ENCODE data around the gene RFX4.

RFX4 gene

DNA sequence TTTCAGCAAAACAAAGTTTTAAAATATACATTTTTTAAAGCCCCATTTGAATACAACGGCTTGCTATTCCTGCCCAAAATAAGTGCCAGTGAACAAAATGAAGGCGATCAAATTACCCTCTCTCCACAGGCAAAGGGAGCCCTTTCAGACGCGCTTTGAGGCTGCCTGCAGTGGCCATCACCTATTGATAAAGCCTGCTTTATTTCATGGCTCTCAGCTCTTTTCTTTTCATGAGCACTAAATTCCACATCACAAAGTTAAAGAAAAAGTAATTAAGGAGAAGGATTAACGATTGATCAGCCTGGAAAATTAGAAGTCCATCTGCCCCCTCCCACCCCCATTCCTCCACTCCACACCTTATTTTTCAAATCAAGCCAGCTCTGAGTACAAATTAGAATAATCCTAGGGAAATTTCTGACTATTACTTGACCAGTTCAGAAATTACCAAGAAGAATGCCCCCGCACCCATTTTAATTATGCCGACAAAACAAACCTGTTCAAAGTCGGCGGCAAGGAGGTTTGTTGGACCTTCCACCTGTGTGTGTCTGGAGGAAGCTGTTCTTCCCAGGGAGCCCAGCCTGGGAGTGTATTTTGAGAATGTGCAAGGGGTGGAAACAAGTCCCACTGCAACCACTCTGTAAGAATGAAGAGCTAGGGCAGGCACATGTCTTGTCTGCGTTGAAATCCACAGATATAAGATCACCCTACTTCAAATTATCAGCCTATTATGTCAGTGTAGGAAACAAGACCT, 127.5 kb downstream of the RFX4 start:
- TF ChIP-seq GATA3 (IDR thresholded peaks at IDR 0.05; ENCODE audit: low read depth, low read length) (no peak), GATA2 (IDR thresholded peaks at IDR 0.05; ENCODE audit: low read depth, low read length) (no peak)

DNA sequence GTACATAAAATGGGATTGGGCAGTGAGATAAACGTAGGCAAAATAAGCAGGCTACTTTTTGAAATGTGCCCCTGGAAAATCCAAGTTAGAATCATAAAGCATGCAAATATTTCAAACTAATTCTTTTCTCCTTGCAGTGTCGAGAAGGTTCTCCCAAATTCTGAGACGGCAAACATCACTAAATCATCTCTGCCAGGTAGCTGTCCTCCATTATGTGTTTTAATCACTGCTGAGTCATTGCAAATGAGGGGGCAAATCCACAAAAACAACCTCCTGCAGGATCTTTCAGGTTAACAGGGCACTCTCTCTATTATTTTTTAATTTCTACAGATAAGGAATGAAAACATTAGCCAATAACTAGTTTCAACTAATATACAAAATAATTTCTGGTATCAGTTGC, 128.5 kb downstream of the RFX4 start:
- TF ChIP-seq GATA2 (IDR thresholded peaks at IDR 0.05; ENCODE audit: low read depth, low read length): no peak
- no peak for TF ChIP-seq GATA3 (IDR thresholded peaks at IDR 0.05; ENCODE audit: low read depth, low read length)

DNA sequence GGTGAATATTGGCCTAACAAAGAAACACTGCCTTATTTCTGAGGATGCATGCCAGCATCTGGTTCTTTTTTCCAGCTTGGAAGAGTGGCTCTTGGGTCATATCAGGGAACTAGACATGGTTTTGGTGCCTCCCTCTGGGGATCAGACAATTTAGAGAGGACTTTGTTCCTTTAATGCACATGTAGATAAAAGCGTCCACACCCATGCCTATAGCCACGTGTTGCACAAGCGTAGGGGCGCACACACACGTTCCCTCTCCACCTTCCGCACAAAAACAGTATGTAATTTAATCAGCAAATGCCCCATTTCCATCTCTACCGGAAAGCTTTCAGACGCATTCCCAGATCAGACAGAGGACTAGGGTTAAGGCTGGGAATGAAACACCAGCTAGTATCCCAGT, 130.0 kb downstream of the RFX4 start:
- no peak for TF ChIP-seq GATA3 (IDR thresholded peaks at IDR 0.05; ENCODE audit: low read depth, low read length)
- TF ChIP-seq GATA2 (IDR thresholded peaks at IDR 0.05; ENCODE audit: low read depth, low read length): no peak

DNA sequence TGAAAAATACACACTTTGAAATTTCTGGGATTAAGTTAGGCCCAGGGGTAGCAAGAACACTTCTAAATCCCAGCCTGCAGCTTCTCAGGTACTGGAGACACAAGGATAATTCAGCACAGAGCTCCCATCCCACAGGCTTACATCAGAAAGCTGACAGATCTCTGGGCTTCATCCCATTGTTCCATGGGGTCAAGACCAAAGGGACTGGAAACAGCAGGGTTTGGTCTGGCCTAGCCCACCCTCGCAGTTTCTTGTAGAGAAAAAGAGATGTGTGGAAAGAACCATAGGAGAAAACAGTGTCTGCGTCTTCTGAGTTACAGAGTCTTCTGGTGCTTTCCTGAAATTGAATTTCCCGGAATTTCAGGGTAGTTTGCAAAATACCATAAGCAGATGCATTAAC, 132.1 kb downstream of the RFX4 start:
- TF ChIP-seq GATA3 (IDR thresholded peaks at IDR 0.05; ENCODE audit: low read depth, low read length): no peak
- TF ChIP-seq GATA2 (IDR thresholded peaks at IDR 0.05; ENCODE audit: low read depth, low read length): no peak

DNA sequence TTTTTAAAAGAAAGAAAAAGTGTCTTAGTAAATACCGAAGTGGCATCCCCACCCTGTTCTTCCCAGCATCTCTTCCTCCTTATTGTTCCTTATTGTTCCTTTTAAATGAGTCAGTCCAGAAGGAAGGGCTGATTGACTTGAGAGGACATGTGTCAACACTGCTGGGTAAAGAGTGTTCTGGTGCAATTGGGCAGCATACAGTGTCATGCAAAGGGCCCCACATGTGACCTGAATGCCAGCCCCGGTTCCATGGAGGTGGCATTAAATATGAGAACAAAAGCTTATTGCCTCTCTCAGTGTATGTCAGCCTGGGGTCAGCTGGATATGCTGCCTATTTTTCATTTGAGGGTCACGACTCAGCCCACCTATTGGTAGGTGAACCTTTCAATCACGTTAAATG, 132.8 kb downstream of the RFX4 start:
- TF ChIP-seq GATA3 (IDR thresholded peaks at IDR 0.05; ENCODE audit: low read depth, low read length): no peak
- TF ChIP-seq GATA2 (IDR thresholded peaks at IDR 0.05; ENCODE audit: low read depth, low read length): no peak

DNA sequence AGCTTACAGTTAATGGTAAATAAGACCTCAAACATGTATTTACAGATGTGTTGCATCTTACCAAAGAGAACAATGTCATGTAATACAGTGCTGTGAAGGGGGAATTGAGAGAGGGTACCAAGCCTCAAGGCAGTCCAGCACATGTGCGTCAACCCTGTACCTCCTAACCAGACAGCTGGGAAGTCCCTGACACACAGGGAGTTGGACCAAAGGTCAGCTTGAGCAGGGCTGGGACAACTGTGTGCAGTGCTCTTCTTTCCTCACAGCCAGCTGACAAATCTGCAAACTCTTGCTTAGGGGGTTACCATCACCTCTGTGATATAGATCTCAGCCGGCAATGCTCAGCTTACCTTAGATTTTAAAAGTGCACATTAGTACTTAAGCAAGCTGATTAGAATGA, 134.9 kb downstream of the RFX4 start:
- TF ChIP-seq GATA2 (IDR thresholded peaks at IDR 0.05; ENCODE audit: low read depth, low read length) (no peak), GATA3 (IDR thresholded peaks at IDR 0.05; ENCODE audit: low read depth, low read length) (no peak)

DNA sequence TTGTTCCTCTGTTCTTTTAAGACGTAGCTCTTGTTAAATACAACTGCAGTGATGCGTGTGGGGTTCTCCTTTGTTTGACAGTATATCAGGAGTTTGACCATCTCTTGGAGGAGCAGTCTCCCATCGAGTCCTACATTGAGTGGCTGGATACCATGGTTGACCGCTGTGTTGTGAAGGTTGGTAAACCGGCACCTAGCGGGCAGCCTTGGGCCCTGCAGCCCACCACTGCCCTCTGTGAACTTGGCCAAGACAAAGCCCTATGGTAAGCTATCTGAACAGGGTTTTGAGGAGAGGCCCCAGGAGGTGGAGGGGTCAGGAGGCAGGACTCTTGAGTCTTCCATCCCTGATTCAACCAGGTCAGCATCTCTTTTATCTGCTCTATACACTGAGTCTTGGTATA, 137.1 kb downstream of the RFX4 start:
- TF ChIP-seq GATA3 (IDR thresholded peaks at IDR 0.05; ENCODE audit: low read depth, low read length) (no peak), GATA2 (IDR thresholded peaks at IDR 0.05; ENCODE audit: low read depth, low read length) (no peak)

DNA sequence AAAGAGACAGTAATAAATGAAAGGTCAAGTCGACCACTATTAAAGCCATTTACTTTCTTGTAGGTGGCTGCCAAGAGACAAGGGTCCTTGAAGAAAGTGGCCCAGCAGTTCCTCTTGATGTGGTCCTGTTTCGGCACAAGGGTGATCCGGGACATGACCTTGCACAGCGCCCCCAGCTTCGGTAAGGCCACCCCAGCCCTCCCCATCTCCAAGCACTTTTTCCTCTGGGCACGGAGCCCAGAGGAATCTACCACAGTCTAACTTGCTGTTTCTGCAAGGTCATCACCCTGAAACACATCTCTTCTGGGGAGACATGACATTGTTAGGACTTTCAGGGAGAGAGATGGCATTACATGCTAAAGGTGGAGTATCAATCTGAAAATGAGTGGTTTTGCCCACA, 137.9 kb downstream of the RFX4 start:
- no peak for TF ChIP-seq GATA2 (IDR thresholded peaks at IDR 0.05; ENCODE audit: low read depth, low read length)
- TF ChIP-seq GATA3 (IDR thresholded peaks at IDR 0.05; ENCODE audit: low read depth, low read length): no peak

DNA sequence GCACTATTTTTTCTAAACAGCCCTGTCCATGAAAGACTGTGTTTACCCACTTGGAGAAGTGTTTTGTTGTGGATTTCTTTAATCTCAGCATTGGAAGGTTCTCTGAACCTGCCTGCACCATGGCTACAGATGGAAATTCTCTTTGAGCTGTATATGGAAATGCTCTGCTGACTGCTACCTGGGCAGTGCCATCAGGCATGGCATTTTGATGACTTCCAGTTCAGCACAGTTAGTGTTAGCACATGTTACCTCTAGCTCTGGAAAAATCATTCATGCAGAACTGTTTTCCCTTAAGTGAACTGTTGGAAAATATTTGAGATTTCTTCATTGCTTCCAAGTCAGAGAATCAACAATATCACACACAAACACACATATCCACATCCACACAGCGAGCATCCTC, 139.1 kb downstream of the RFX4 start:
- TF ChIP-seq GATA2 (IDR thresholded peaks at IDR 0.05; ENCODE audit: low read depth, low read length) (no peak), GATA3 (IDR thresholded peaks at IDR 0.05; ENCODE audit: low read depth, low read length) (no peak)

DNA sequence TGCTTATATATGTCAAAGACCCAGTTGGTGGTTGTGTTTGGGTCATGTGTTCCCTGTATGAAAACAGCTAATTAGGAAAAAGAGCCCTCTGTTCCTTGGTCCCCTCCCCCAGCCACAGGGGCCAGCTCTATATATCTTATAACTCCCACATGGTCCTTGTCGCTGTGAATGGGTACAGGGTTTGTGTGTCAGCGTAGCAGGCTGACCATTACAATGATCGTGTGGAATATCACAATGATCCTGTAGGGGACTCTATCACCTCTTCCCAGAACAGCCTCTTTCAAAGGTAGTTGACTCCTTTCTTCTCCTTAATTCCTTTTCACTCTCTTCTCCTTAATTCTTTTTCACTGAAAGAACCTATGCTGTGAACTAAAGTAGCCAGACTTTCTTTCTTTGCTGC, 140.0 kb downstream of the RFX4 start:
- no peak for TF ChIP-seq GATA2 (IDR thresholded peaks at IDR 0.05; ENCODE audit: low read depth, low read length)
- no peak for TF ChIP-seq GATA3 (IDR thresholded peaks at IDR 0.05; ENCODE audit: low read depth, low read length)

DNA sequence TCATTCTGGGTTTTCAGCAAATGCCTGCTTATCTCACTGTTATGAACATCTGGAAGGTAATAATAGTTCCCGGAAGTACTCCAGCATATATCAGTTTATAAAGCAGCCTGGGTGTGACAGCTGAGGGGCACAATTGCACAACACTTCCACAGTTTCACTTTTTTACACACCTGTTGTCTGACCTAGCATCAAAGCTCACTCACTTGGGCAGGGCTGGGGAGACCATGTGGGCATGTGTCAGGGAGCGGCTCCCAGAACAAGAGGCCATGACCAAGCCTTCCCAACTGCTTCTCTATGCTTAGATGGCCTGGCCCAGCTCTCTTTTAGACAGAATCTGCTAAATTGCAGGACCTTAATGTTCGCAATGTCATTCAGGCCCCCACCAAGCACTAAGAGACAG, 140.6 kb downstream of the RFX4 start:
- TF ChIP-seq GATA3 (IDR thresholded peaks at IDR 0.05; ENCODE audit: low read depth, low read length) (no peak), GATA2 (IDR thresholded peaks at IDR 0.05; ENCODE audit: low read depth, low read length) (no peak)

DNA sequence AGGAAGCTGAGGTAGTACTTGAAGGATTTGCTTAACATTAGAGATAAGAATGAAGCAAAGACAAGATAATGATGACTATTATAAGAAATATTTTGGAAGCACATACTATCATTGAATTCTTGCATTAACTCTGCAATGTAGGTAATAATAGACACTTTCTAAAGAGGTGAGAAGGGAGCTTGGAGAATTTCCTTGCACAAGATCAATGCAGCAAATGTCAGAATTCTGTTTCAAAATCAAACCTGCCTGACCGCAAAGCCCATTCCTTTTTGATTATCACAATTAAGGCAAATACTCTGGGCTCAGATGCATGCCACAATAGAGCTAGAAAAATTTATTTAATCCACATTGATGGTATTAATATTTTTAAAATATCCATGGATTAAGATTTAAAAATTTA, 141.3 kb downstream of the RFX4 start:
- TF ChIP-seq GATA2 (IDR thresholded peaks at IDR 0.05; ENCODE audit: low read depth, low read length) (no peak), GATA3 (IDR thresholded peaks at IDR 0.05; ENCODE audit: low read depth, low read length) (no peak)

DNA sequence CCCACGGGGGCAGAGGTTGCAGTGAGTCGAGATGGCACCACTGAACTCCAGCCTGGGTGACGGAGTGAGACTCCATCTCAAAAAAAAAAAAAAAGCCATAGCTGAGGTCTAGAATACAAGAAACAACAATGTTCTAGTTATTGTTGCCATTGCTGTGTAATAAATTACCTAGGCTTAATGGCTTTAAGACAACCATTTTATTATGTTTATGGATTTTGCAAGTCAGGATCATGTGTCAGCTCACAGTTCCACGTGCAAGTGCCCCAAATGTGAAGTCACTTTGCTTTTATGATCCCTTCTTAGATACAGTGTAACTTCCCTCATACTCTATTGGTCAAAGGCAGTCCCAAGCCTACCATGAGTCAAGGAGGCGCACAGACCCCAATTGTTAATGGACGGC, 142.1 kb downstream of the RFX4 start:
- TF ChIP-seq GATA2 (IDR thresholded peaks at IDR 0.05; ENCODE audit: low read depth, low read length) (no peak), GATA3 (IDR thresholded peaks at IDR 0.05; ENCODE audit: low read depth, low read length) (no peak)

DNA sequence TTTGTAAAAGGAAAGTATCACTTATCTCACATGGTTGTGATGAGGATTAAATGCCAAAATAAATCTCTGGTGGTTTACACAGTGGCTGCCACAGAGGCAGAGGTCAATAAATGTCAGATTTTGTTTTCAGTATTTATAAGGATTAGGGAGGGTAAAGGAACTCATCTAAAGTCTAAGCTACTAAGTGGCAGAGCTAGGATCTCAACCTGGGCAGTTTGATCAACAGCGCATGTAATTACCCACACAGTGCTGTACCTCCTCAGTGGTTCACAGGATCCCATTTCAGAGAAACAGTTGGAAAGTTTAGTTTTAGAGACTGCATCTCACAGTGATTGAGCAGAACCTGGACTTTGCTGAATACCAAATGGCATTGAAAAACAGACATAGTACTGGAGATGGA, 146.8 kb downstream of the RFX4 start:
- no peak for TF ChIP-seq GATA2 (IDR thresholded peaks at IDR 0.05; ENCODE audit: low read depth, low read length)
- TF ChIP-seq GATA3 (IDR thresholded peaks at IDR 0.05; ENCODE audit: low read depth, low read length): no peak

DNA sequence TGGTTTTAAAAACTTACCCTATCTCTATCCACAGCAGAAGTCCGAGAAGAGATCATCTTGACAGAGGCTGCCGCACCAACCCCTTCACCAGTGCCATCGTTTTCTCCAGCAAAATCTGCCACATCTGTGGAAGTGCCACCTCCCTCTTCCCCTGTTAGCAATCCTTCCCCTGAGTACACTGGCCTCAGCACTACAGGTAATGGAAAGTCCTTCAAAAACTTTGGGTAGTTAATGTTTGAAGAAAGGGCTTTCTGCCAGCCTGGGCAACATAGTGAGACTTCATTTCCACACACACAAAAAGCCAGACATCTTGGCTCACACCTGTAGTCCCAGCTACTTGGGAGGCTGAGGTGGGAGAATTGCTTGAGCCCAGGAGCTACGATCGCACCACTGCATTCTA, 150.1 kb downstream of the RFX4 start:
- no peak for TF ChIP-seq GATA2 (IDR thresholded peaks at IDR 0.05; ENCODE audit: low read depth, low read length)
- no peak for TF ChIP-seq GATA3 (IDR thresholded peaks at IDR 0.05; ENCODE audit: low read depth, low read length)

DNA sequence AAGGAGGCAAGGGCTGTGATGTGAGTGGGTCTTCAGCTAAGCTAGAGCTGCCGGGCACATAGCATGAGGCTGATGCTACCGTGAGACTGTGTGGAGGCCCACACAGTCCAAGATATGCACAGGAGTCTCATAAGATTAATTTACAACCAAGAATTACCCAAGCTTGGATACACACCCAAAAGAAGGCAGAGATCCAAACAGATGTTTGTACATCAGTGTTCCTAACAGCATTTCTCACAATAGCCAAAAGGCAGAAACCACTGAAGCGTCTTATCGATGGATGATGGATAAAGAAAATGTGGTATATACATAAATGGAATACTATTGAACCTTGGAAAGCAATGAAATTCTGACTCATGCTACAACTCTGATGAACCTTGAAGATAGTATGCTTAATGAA, 150.9 kb downstream of the RFX4 start:
- TF ChIP-seq GATA3 (IDR thresholded peaks at IDR 0.05; ENCODE audit: low read depth, low read length): no peak
- TF ChIP-seq GATA2 (IDR thresholded peaks at IDR 0.05; ENCODE audit: low read depth, low read length): no peak
